Neuron (in vitro differentiated cells): ENCODE measurements around the gene TIE1.

Source experiments
- H2AFZ ChIP-seq: one replicate; pipeline ENCODE4 v1.6.1; 2013; ENCODE audit warnings: low read depth, mild to moderate bottlenecking, inconsistent platforms, low read length, moderate library complexity
- H3K27me3 ChIP-seq: one replicate; pipeline ENCODE4 v1.6.1; 2013; ENCODE audit warnings: low read length; ENCODE audit not compliant: insufficient read depth
- H3K36me3 ChIP-seq: one replicate; pipeline ENCODE4 v1.6.1; 2013; ENCODE audit warnings: low read length; ENCODE audit not compliant: insufficient read depth
- H3K4me1 ChIP-seq: one replicate; pipeline ENCODE4 v1.6.1; 2013; ENCODE audit warnings: low read length; ENCODE audit not compliant: insufficient read depth
- H3K4me3 ChIP-seq: 2 replicates; pipeline ENCODE4 v1.5.1; 2013; ENCODE audit warnings: mild to moderate bottlenecking, low read length, moderate library complexity
- H3K9me3 ChIP-seq: one replicate; pipeline ENCODE4 v1.6.1; 2013; ENCODE audit warnings: low read length

The TIE1 gene

GRCh38 chr1:43279161-43279560 is 21.6 kb upstream of the TIE1 start:
- no peak overlapping the region for H3K4me3 ChIP-seq
- no peaks in the 10 kb centered on the region for H3K9me3 ChIP-seq
- H2AFZ ChIP-seq = no peak overlapping the region
- peaks cover 2% of the 10 kb centered on the region for H3K27me3 ChIP-seq
- no peaks in the 10 kb centered on the region for H3K4me1 ChIP-seq
- H3K36me3 ChIP-seq = no peaks in the 10 kb centered on the region

DNA sequence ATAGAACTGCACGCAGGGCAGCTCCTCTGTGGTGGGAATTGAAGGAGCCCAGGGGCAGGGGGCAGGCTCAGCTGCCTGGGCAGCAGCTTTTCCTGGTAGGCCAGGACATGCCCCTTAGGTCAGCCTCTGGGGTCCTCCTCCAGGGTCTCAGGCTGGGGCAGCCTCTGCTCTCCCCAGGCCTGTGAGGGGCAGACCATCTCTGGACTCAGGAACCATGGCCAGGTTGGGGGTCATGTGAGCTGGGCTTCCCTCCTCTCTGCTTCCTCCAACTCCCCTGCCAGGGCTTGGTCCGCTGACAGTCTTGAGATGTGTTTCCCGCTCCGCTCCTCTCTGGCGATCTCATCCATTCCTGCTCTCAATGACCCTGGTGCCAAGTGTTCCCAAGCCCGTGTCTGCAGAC is 21.1 kb upstream of the TIE1 start:
- H2AFZ ChIP-seq = no peak overlapping the region
- H3K4me3 ChIP-seq = no peak overlapping the region
- no peaks in the 10 kb centered on the region for H3K36me3 ChIP-seq
- H3K27me3 ChIP-seq = peaks cover 2% of the 10 kb centered on the region
- no peaks in the 10 kb centered on the region for H3K4me1 ChIP-seq
- H3K9me3 ChIP-seq = no peaks in the 10 kb centered on the region

DNA sequence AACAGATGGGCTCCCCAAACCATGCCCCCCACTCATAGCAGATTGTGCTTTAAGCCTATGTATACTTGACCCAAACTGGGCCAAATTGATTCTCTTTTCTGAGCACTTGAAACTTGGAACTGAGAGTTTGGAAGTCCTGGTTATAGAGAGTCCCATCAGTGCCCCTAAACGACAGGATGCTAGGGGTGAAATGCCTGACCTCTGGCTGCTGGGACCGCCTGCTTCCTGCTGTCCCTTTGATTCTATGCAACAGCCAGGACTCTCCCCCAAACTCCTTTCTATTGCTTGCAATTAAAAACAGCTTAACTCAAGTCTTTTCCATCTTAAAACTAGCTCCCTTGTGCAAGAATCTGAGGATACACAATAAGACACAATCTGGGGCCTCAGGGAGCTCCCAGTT is 20.1 kb upstream of the TIE1 start:
- no peaks in the 10 kb centered on the region for H3K9me3 ChIP-seq
- no peaks in the 10 kb centered on the region for H3K4me1 ChIP-seq

DNA sequence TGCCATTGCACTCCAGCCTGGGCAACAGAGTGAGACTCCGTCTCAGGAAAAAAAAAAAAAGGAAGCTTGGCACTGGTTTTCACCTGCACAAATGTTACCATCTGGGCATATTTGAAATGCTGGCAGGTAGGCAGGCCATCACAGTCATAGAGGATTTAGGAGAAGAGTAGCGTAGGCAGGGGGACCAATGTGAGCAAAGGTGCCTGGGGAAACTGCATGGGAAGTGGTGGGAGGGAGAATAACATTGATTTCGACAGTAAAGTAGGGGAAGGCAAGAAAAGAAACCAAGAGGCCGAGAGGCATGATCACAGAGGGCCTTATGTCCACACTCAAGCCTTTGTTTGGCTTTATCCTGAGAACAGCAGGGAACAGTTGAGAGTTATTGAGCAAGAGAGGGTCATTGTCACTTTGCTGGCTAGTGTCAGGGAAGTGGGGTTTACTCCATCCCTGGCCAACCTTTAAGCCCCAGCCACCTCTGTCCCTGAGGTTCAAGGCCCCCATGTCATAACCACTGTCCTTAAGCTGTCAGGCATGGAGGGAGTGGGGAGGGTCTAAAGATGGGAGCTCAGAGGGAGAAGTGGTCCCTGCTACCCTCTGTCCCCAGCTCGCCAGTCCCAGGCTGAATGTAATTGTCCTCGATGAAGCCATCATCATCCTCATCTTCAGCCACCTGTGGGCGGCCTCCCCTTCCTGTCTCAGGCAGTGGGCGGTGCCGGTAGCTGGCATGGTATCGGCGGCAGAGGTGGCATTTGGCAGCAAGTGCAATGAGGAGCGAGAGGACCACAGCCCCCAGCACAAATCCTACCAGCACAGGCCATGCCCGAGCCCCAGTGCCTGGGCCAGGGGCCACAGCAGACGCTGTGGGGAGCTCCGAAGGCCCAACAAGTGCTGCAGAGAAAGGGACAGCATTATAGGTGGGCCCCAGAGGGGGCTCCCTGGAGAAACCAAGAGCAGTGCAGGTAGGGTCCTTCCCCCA is 18.3 kb upstream of the TIE1 start:
- Histone ChIP-seq H3K4me3 (no peak overlapping the region), H3K36me3 (no peaks in the 10 kb centered on the region), H3K27me3 (peaks cover 2% of the 10 kb centered on the region)

More for the DNA sequence above, 20.1 kb upstream of the TIE1 start:
- no peak overlapping the region for H3K4me3 ChIP-seq
- peaks cover 2% of the 10 kb centered on the region for H3K27me3 ChIP-seq
- no peaks in the 10 kb centered on the region for H3K36me3 ChIP-seq
- H2AFZ ChIP-seq = no peak overlapping the region

GRCh38 chr1:43284065-43284464 is 16.7 kb upstream of the TIE1 start:
- Histone ChIP-seq H3K27me3 (peaks cover 2% of the 10 kb centered on the region), H3K9me3 (no peaks in the 10 kb centered on the region), H3K4me3 (no peak overlapping the region), H3K4me1 (no peaks in the 10 kb centered on the region), H3K36me3 (no peaks in the 10 kb centered on the region), H2AFZ (no peak overlapping the region)

More for the DNA sequence above, 18.3 kb upstream of the TIE1 start:
- H3K9me3 ChIP-seq = no peaks in the 10 kb centered on the region
- no peaks in the 10 kb centered on the region for H3K4me1 ChIP-seq
- H2AFZ ChIP-seq = no peak overlapping the region

GRCh38 chr1:43284546-43285110 is 16.2 kb upstream of the TIE1 start:
- Histone ChIP-seq H3K36me3 (no peaks in the 10 kb centered on the region), H3K4me3 (no peak overlapping the region), H3K27me3 (peaks cover 2% of the 10 kb centered on the region), H3K9me3 (no peaks in the 10 kb centered on the region), H2AFZ (no peak overlapping the region), H3K4me1 (no peaks in the 10 kb centered on the region)

DNA sequence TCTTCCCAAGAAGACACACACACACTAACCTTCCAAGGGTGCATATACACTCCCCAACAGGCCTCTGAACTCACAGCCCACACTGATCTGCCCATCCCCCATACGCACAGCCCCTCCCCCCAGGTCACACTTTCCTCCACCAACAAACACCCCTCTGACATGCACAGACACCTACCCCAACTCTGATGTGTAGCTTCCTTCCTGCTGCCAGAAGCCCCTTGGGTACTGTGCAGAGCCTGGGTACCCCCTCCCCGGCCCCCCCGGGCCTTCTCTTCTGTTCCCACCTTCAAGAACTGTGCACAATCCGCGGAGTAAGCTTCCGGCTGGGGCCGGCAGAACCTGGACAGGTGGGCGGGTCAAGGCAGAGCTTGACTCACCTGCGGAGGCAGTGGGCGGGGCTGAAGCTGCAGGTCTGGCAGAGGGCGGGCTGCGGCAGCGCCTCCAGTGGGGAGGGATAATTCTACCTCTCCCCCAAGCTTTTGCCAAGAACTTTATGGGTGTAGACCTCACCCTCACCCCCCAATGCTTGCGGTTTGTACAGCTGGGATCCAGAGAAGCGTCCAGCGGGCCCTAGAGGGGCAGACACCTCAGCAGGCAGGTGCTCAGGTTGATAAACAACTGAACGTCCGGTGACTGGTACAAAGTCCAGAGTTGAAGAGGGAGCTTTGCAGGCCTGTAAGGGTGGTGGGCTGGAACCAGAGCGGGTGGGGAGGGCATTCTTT is 15.4 kb upstream of the TIE1 start, which contains the start of gene C1orf210:
C1orf210 (minus strand) TSS at position 313 of the 722 bp plus-strand sequence. CDS start 2,311 bp downstream, outside the sequence.
- Histone ChIP-seq H2AFZ (no peak within 1 kb of the TSS), H3K4me1 (no peaks in the 10 kb centered on the region), H3K27me3 (peaks cover 2% of the 10 kb centered on the region), H3K9me3 (no peaks in the 10 kb centered on the region), H3K4me3 (no peak within 1 kb of the TSS), H3K36me3 (no peaks in the 10 kb centered on the region)

GRCh38 chr1:43286115-43286514 is 14.7 kb upstream of the TIE1 start:
- Histone ChIP-seq H3K36me3 (no peaks in the 10 kb centered on the region), H2AFZ (no peak overlapping the region), H3K4me3 (no peak overlapping the region), H3K27me3 (peaks cover 2% of the 10 kb centered on the region), H3K9me3 (no peaks in the 10 kb centered on the region), H3K4me1 (no peaks in the 10 kb centered on the region)

GRCh38 chr1:43286533-43286932 is 14.2 kb upstream of the TIE1 start:
- no peaks in the 10 kb centered on the region for H3K4me1 ChIP-seq
- H3K9me3 ChIP-seq = no peaks in the 10 kb centered on the region
- no peak overlapping the region for H2AFZ ChIP-seq
- H3K27me3 ChIP-seq = peaks cover 2% of the 10 kb centered on the region
- no peaks in the 10 kb centered on the region for H3K36me3 ChIP-seq
- no peak overlapping the region for H3K4me3 ChIP-seq

GRCh38 chr1:43288058-43288784 is 12.6 kb upstream of the TIE1 start:
- Histone ChIP-seq H3K4me3 (no peak overlapping the region), H3K27me3 (peaks cover 2% of the 10 kb centered on the region), H3K4me1 (no peaks in the 10 kb centered on the region), H3K36me3 (no peaks in the 10 kb centered on the region), H2AFZ (no peak overlapping the region), H3K9me3 (no peaks in the 10 kb centered on the region)

DNA sequence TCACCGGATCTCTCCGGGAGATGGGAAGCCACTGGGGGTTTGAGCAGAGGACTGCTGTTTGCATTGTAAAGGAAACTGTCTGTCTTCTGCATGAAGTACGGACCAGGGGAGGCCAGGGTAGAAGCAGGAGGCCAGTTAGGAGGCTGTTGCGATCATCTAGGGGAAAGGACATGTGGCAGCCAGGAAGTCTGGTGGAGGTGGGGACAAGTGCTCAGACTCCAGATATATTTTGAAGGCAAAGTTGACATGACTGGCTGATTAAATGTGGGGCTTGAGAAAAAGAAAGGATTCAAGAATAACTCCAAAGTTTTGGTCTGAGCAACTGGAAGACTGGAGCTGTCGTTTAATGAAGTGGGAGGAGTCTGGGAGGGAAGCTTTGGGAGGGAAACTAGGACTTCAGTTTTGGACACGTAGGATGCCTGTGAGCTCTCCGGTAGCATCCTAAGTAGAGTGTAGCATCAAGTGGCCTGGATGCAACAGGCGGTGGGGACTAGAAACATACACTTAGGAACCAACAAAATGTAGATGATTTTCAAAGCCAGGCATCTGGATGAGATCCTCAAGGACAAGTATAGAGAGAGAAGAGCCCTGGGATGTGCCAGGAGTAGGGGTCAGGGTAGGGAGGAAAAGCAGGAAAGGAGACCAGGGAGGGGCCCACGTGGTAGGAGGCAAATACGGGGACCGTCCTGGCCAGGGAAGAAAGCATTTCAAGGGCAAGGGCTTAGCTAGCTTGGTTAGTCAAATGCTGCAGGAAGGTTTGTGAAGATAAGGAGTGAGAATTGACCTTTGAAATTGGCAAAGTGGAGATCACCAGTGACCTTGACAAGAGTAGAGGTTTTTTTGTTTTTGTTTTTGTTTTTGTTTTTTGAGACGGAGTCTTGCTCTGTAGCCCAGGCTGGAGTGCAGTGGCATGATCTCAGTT is 11.7 kb upstream of the TIE1 start:
- Histone ChIP-seq H3K27me3 (peaks cover 1% of the 10 kb centered on the region), H3K9me3 (no peaks in the 10 kb centered on the region), H3K4me1 (no peaks in the 10 kb centered on the region), H2AFZ (no peak overlapping the region), H3K36me3 (no peaks in the 10 kb centered on the region), H3K4me3 (no peak overlapping the region)

DNA sequence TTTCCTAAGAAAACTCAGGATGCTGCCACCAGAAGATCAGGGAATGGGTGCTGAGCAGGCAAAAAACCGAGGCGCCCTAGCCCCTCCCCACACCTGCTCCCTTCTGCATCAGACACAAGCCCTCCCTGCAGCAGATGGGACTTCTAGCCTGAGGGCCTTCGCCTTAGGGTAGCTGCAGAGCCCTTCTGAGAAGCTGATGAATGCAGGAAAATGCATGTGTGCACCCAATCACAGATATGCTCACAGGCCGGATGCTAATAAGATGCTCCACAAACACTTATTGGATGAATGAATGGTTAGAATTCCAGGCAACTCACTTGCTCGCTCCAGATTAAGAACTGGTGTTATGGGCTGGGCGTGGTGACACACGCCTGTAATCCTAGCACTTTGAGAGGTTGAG is 8.6 kb upstream of the TIE1 start:
- Histone ChIP-seq H2AFZ (no peak overlapping the region), H3K27me3 (no peaks in the 10 kb centered on the region), H3K4me3 (no peak overlapping the region), H3K4me1 (peaks cover 17% of the 10 kb centered on the region), H3K36me3 (no peaks in the 10 kb centered on the region), H3K9me3 (no peaks in the 10 kb centered on the region)
